HEK293 (cell line): ENCODE data around the gene CIB4.

Experiments
- CTCF ChIP-seq: fragments of 450-650 bp; formaldehyde crosslinking; IDR thresholded peaks from 2 replicates; pipeline ENCODE4 v1.5.1; 2016; ENCODE audit warnings: missing biosample characterization, missing genetic modification characterization
- GLIS2 ChIP-seq: fragments of 450-650 bp; formaldehyde crosslinking; IDR thresholded peaks from 2 replicates; pipeline ENCODE4 v1.5.1; 2016; ENCODE audit warnings: missing biosample characterization, missing genetic modification characterization
- INSM2 ChIP-seq: fragments of 450-650 bp; formaldehyde crosslinking; IDR thresholded peaks from 2 replicates; pipeline ENCODE4 v1.5.1; 2016; ENCODE audit warnings: missing biosample characterization, missing genetic modification characterization
- ZNF747 ChIP-seq: fragments of 450-650 bp; formaldehyde crosslinking; IDR thresholded peaks from 2 replicates; pipeline ENCODE4 v1.5.1; 2016; ENCODE audit warnings: missing biosample characterization, missing genetic modification characterization

- TF ChIP-seq GLIS2 (tag by site-specific recombination), result no peak
- no peak for TF ChIP-seq ZNF747
- no peak for TF ChIP-seq INSM2
- TF ChIP-seq CTCF (tag by site-specific recombination), result no peak
Measured at GRCh38 chr2:26607698-26608097, 33.5 kb downstream of the CIB4 start.
